ENCODE results near the gene SAPCD2.

DNA sequence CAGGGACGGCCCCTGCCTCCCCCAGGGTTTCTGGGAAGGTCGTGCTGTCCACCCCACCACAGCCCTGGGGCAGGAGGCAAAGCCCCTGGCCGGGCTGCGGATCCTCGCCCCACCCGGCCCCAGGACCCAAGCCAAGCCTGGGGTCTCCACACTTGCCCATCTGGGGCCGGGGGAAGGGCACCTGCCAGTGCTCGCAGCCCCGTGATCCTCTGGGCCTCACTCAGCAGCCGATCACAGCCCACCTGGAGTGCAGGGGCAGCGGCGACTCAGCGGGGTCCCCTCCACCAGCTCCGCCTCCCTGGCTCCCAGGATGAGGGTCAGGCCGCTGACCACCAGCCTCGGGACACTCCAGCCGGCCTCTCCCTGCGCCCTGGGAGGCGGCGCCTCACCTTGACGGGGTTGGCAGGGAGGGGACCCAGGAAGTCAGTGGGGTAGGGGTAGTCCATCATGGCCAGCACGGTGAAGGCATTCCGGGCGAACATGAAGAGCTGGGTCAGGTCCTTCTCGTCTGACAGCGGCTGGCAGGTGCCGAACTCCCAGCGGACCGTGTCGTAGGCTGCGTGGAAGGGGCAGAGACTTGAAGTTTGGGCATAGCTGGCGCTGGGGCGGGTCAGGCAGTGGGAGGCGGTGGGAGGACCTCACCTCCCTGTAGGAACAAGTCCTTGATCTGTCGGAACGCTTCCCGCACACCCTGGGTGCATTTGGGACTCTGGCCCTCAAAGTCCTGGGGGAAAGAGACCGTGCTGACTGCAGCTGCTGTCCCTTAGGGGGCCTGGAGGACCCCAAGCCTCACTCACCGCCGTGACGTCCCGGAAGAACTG lies 42.4 kb upstream of the SAPCD2 start:
- TF ChIP-seq, protein P1, sequence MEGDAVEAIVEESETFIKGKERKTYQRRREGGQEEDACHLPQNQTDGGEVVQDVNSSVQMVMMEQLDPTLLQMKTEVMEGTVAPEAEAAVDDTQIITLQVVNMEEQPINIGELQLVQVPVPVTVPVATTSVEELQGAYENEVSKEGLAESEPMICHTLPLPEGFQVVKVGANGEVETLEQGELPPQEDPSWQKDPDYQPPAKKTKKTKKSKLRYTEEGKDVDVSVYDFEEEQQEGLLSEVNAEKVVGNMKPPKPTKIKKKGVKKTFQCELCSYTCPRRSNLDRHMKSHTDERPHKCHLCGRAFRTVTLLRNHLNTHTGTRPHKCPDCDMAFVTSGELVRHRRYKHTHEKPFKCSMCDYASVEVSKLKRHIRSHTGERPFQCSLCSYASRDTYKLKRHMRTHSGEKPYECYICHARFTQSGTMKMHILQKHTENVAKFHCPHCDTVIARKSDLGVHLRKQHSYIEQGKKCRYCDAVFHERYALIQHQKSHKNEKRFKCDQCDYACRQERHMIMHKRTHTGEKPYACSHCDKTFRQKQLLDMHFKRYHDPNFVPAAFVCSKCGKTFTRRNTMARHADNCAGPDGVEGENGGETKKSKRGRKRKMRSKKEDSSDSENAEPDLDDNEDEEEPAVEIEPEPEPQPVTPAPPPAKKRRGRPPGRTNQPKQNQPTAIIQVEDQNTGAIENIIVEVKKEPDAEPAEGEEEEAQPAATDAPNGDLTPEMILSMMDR (IDR thresholded peaks at IDR 0.05; ENCODE audit: control extremely low read depth in 1 of 3, insufficient read depth in 1 of 3, low read depth in 1 of 3, low read length in 3 of 3) = no peak
- no peak for TF ChIP-seq KDM4A (IDR thresholded peaks at IDR 0.05; ENCODE audit: low read depth, low read length, severe bottlenecking)
